ENCODE measurements around the gene PYCR2.
"Not testable (repeated sequence)": the region's sequence is repeated elsewhere in the genome, so short reads cannot be mapped to it uniquely, and the experiment has no call there.

Gene PYCR2

DNA sequence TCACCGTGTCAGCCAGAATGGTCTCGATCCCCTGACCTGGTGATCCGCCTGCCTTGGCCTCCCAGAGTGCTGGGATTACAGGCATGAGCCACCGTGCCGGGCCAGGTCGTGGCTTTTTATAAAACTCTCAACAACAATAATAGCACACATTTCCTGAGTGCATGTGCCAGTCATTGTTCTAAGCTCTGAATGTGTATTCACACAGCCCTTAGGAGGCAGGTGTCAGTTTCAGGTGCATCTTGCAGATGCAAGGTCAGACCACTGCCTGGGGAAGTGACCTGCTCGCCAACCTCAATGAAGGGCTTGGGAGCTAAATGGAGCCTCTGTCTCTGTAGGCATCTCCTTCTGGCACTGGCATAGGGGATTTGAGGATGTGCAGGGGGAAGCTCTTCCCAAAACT lies 18.5 kb upstream of the PYCR2 start:
- no peak for DNase-seq (ENCODE audit: low spot score)

DNA sequence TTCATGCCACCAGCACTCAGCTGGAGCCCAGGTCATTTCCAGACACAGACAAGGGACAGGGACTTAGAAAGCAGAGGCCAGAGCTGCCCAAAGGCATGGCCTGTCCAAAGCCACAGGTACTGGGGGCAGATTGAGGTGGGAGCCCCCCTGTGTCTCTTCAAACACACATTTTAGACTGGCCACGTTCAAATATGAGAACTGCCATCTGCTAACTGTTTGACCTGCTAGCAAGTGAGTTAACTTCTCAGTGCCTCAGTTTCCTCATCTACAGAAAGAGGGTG lies 17.8 kb upstream of the PYCR2 start:
- DNase-seq (ENCODE audit: low spot score): no peak

DNA sequence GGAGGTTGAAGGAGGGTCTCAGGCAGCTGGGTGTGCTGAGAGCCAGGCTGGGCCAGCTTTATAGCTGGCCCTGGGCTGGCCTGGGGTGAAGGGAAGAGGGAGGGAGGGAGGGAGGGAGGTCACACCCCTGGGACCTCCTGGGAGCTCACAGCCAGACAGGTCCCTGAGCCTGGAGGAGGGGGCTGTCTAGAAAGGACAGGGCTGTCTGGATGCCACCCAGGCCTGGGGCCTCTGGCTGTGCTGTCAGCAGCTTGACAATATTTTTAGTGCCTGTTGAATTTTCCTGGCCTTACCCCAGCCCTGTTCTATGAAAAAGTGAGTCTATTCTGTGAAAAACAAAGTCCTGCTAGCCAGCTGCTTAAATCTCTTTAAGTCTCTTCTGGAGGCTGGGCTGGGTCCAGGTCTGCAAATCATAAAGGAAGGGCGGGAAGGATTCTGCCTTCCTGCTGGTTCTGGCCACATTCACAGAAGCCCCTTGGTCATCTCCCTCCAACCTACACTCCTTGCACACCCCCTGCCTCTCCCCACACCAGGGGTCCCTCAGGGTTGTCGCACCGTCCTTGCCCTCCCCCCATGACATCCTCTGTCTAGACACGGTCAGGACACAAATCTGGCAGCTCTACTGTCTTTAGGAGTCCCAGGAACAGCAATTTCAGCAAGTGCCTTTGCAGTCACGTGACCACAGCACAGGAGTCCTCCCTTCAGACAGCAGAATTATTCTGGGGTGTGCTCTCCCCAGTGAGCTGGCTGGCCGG lies 17.3 kb upstream of the PYCR2 start, which contains the start of gene LEFTY2:
TSS of gene LEFTY2 (minus strand) at position 34 of the 755 bp plus-strand sequence. CDS start 80 bp downstream, outside the sequence.
- no peak for DNase-seq (ENCODE audit: low spot score)

DNA sequence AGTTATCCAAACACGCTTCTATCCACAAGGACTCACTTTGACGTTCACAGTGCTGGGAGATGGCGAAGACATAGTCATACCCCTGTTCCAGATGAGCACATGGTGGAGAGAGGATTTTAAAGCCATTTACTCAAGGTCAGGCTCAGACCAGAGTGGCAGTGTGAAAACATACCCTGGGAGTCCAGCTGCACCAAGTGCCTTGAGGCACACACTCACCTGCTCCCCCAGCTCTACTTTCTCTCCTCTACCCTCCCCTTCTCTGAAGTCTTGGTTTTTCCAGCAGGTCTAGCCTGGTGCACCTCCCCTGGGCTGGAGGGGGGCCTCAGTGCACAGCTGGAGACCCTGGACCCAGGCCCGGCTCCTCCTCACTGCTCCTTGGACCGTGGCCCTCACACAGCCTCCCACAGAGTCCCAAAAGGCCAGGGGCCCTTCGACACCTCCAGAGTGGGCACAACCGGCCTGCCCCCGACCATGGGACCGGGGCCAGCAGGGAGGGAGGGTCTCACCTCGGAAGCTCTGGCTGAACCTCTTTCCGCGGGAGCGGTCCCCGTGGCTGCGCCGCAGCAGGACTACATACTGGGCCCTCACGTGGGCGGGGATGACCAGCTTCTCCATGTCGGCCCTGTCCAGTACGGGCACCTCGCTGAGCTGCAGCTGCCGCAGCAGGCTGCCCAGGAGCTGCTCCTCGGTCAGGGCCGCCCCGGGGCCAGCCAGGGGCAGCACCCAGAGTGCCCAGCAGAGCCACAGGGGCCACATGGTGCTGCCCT lies 16.5 kb upstream of the PYCR2 start:
- DNase-seq (ENCODE audit: low spot score): no peak

DNA sequence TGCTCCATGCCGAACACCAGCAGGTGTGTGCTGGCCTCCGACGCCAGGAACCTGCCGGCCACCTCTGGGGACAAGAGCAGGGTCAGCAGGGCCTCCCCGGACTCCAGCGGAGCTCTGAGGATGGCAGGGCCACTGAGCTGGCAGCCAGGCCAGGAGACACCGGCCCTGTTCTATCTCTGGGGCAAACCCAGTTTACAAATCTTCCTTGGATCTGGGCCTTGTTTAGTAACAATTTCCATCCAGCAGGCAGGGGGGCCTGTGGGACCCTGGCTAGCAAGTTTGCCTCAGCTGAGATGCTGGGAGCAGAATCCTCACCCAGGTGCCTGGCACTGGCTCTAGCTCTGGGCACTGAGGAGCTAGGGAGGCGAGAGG lies 15.9 kb upstream of the PYCR2 start:
- DNase-seq (ENCODE audit: low spot score): not testable (repeated sequence)

DNA sequence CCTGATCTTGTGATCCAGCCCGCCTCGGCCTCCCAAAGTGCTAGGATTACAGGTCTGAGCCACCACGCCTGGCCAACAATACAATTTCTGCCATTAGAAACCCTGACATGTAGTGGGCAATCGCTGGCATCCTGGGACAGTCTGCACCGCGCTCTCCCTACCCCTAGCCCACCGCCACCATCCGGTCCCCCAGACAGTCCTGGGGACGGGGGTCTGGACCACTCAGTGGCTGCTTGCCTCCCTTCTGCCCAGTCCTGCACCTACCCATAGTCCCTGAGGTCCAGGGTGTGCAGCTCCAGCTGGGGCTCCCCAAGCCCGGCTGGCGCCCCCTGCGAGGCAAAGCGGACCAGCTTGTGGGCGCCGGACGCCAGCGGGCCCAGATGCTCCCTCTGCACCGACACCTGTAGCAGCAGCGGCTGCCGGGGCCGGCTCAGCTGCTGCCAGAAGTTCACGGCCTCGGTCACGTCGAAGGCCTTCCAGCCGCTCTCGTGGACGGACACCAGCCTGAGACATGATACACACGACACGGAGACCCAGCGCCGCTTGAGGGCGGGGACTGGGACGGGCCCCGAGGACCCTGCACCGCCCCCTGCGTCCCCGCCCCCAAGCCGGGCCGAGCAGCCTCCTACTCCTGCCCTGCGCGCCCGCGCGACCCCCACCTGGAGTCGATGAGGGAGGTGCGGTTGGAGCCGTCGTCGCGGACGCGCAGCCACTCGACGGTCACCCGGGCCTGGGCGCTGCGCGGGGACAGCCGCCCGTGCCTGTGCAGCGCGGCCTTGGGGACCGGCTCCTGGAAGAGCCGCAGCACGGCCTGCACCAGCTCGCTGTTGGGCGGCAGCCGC lies 15.3 kb upstream of the PYCR2 start:
- DNase-seq (ENCODE audit: low spot score): not testable (repeated sequence)

DNA sequence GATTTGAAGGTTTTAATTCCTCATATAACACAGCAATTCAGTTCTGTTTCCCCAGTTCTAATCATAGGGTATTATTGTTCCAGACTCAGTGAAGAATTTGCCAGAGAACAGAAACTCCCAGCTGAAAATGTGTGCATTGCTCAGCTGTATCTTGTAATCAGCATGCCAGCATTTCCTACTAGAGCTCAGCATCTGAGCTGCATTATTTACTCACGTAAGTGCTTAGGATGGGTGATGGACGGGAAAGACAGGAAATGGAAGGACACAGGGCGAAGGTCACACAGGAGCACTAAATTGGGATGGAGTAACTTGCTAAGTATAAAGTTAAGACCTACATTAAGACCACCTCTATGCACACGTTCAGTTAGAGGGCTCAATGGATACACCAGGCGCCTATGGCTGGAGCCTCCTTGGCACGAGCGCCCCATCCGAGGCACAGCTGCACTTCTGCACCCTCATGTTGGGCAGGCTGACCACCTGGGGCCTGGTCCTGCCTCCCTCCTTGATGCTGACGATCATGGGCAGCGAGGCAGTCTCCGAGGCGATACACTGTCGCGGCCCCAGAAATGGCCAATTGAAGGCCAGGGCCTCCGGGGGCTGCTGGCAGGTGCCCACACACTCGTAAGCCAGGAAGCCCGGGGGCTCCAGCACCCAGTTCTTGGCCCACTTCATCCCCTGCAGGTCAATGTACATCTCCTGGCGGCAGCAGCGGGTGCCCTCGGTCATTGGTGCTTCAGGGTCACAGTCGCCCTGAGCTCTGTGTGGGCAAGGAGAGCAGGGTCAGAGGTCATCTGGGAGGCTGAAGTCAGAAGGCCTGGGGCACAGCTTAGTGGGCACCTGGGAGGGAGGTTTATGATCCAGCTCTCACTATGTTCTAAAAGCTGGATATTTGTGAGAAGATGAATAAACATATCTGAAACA lies 13.3 kb upstream of the PYCR2 start:
- DNase-seq (ENCODE audit: low spot score): no peak

DNA sequence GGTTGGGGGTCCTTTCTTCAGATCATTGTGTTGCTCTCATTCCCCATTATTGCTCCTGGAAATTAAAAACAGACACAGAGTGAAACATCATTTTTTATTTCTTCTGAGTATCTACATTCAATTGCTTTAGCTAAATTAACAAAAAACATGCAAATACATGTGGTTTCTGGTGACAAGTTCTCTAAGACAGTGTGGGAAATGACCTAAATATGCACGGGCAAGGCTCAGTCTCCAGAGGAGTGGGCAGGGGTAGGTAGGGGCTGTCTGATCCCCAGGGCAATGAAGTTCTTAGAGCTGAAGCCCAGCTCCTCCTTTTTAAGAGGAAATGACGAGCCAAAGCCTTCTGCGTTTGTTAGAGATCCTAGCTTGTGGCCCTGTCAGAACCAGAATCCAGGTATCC lies 12.5 kb upstream of the PYCR2 start:
- no peak for DNase-seq (ENCODE audit: low spot score)

DNA sequence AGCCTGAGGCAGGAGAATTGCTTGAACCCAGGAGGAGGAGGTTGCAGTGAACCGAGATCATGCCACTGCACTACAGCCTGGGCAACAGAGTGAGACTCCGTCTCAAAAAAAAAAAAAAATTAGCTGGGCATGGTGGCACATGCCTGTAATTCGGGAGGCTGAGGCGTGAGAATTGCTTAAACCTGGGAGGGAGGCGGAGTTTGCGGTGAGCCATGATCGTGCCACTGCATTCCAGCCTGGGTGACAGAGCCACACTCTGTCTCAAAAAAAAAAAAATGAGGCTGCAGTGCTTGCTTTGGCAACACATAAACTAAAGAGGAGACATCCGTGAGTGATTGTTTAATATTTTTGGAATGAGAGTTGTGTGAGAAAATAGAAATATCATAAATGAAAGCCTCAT lies 12.0 kb upstream of the PYCR2 start:
- DNase-seq (ENCODE audit: low spot score): peak; percentile 80

DNA sequence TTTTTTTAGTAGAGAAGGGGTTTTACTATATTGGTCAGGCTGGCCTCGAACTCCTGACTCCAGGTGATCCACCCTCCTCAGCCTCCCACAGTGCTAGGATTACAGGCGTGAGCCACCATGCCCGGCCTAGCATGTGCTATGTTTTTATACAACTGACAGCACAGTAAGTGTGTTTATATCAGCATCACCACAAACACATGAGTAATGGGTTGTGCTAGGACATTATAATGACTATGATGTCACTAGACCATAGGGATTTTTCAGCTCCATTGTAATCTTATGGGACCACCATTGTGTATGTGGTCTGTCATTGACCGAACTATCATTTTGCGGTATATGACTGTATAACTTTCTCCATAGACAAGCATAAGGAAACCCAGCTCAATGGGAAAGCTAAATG lies 10.7 kb upstream of the PYCR2 start:
- no peak for DNase-seq (ENCODE audit: low spot score)

DNA sequence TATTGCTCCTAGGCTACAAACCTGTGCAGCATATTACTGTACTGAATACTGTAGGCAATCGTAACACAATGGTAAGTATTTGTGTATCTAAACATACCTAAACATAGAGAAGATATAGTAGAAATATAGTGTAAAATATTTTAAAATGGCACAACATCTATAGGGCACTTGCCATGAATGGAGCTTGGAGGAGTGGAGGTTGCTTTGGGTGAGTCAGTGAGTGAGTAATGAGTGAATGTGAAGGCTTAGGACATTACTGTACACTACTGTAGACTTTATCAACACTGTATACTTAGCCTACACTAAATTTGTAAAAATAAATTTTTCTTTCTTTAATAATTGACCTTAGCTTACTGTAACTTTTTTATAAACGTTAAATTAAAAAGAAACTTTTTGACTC lies 9.0 kb upstream of the PYCR2 start:
- no peak for DNase-seq (ENCODE audit: low spot score)

DNA sequence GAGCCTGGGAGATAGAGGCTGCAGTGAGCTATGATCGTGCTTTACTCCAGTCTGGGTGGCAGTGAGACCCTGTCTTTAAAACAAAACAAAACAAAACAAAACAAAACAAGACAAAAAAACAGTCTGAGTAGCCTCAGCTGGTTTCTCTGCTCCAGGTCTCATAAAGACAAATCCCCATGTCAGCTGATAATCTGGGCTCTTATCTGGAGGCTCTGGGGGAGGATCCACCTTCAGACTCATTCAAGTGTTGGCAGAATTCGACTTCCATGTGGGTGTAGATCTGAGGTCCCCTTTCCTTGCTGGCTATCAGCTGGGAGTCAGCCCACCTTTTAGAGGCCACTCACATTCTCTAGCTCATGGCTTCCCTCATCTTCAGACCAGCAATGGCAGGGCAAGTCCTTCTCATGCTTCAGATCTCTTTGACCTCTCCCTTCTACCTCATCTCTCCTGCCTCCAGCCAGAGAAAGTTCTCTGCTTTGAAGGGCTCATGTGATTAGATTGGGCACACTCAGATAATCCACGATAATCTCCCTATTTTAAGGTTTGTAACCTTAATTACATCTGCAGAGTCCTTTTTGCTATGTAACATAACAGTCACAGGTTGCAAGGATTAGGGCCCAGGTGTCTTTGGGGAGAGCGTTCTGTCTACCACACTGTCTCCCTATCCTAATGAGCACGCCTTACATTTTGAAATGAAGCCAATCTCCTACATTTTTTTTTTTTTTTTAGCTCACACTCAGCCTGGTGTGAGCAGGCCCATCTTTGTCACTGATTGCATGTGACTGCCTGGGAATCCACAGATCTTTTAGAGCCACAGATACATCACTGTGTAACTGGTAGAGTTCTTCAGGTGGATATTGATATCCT lies 7.5 kb upstream of the PYCR2 start:
- DNase-seq (ENCODE audit: low spot score): no peak

DNA sequence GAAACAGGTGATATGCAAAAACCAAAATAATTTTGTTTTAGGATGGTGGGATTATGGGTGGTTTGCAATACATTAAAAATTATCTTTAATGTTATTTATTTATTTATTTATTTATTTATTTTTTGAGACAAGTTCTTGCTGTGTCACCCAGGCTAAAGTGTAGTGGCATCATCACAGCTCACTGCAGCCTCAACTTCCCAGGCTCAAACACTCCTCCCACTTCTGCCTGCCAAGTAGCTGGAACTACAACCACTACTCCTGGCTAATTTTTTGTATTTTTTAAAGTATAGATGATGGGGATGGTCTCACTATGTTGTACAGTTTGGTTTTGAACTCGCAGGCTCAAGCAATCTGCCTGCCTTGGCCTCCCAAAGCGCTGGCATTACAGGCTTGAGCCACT lies 6.5 kb upstream of the PYCR2 start:
- DNase-seq (ENCODE audit: low spot score): no peak

DNA sequence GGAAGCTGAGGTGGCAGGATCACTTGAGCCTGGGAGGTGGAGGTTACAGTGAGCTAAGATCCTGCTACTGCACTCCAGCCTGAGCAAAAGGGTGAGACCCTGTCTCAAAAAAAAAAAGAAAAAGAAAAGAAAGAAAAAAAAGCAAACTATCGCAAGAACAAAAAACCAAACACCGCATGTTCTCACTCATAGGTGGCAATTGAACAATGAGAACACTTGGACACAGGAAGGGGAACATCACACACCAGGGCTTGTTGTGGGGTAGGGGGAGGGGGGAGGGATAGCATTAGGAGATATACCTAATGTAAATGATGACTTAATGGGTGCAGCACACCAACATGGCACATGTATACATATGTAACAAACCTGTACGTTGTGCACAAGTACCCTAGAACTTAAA lies 5.4 kb upstream of the PYCR2 start:
- not testable (repeated sequence) for DNase-seq (ENCODE audit: low spot score)

DNA sequence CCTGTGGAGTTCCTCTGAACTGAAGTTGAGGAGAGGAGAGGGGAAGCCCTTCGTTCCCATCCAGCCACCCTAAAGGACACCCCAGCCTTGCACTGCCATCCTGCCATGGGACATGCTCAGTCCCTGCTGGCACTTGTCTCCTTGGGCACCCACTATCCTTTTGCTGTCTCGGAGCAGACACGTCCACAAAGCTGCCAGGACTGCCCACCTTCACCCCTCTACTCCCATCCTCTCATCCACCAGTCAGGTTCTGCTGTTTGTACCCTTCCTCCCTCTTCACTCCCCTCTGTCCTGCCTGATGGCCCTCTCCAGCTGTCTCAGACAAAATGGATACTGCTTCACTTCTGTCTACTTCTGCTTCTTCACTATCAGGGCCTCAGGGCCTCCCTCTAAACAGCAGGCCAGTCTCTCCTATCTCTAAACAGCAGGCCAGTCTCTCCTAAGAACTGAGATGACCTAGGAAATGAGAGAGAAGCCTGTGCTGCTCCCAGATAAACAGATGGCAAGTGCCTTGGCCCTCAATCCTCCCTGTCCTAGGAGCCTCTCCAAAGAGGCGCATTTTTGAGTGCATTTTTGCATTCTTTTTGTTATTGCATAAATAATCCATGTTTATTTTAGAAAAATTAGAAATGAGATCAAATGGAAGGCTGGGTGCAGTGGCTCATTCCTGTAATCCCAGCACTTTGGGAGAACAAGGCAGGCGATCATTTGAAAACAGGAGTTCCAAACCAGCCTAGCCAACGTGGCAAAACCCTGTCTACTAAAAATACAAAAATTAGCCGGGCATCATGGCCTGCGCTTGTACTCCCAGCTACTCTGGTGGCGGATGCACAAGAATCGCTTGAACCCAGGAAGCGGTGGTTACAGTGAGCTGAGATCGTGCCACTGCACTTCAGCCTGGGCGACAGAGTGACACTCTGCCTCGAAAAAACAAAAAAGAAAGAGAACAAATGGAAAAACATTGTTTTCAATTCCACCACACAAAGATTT lies 4.4 kb upstream of the PYCR2 start:
- no peak for DNase-seq (ENCODE audit: low spot score)

DNA sequence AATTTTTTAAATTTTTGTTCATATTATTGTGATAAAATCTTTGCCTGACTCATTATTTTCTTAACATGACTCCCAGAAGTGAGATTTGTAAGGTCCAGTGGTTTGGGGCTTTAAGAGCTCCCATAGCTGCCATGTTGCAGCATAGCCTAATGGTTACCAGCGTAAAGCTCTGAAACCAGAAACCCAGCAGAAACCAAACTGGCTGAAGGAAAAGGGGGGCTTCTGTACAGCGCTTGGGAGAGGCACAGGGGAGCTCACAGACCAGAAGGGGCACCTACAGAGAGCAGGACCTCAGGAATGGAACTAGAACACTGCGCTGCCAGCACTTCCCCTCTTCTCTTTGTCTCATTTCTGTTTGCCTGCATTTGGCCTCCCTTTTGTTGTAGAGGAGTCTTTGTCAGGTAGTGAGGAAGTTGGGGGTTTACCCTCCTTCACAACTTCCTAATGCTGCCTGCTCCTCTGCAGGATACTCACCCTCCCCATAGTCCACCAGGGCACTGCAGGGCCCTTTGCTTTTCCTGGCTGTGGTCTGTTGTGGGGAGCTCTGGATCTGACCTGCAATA lies 2.6 kb upstream of the PYCR2 start:
- DNase-seq (ENCODE audit: low spot score): no peak

DNA sequence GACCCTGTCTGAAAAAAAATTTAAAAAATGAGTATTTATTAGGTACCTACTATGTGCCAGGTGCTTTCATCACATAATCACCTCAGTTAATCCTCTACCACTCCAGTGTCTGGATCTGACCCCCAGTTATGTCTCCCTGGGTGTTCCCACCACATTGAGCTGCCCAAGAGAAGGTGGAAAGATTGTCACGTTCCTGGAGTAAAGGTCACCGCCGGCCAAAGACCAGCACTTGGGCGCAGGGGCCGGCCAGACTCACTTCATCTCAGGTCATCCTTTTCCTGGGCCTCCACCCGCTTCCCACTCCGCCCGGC lies 714 bp downstream of the PYCR2 start:
- no peak for DNase-seq (ENCODE audit: low spot score)

DNA sequence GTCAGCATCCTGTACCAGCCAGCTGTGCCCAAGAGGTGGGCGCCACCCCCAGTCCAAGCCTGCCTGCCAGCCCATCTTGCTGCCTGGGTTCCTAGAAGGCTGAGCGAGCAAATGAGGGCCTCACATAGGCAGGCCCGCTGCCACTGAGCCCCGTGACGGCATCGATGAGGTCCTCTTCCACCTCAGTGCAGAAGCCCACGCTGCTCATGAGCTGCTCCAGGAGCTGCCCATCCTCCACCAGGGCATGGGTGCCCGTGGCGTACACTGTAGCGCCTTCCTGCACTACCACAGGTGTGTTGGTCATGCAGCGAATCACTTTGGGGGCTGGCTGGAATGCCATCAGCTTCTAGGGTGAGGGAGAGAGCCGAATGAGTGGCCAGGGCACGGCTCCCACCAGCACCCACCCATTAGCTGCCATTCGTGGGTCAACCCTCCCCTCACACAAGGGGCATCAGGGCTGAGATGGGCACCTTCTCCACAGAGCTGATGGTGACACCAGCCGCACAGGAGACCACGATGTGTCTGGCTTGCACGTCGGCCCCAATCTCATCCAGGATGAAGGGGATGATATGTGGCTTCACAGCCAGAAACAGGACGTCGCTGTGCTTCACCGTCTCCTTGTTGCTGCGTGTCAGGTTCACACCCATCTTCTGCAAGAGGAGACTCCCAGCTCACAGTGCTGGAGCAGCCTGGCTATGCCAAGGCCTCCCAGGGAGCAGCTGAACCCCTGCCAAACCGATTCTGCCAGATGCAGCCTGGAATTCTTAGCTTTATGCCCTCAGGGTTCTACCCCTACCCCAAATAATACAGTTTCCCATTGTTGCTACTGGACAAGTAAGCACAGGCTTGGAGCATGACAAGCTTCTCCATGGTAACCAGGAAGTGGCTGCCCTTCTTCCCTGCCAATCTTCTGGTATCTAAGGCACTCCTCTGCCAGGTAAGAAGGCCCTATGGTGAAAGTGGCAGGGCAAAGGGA lies 2.0 kb downstream of the PYCR2 start:
- no peak for DNase-seq (ENCODE audit: low spot score)
